ENCODE results near the gene CCNC. TPM values are rescaled to one million over a fixed set of nuclear protein-coding genes. Genes with fewer than 3 reads are reported as not detected.

CCNC gene
- polyA plus RNA-seq, 2 of the 4 experiments (the other 2 are of a cell fraction), result 43.6 to 60.3 TPM

- POLR2A ChIA-PET, result interaction anchor here (1.0 kb wide), 1 partner anchor 44 kb away, joined by 4 read pairs; the partner anchor contains the start of gene CCNC
- Histone ChIP-seq H3K4me2 (peak overlapping the region; percentile 78), H3K9me3 (no peaks in the 10 kb centered on the region), H3K27ac (peak overlapping the region; percentile 72 to 82; a peak in 4 of 6 replicates), H3K4me1 (no peaks in the 10 kb centered on the region), H3K4me3 (peak overlapping the region; percentile 57; the same call in 2 of the 3 replicates)
- FAIRE-seq (no peak), ATAC-seq (peak in 1 of 2 experiments; percentile 12; a peak in 2 of 6 replicates), DNase-seq (ENCODE audit: low read depth in 1 of 2, low spot score in 1 of 2) (no peak)
- CTCF ChIA-PET, result interaction anchor here (0.6 to 2.5 kb wide), 4 partner anchors 8 to 24 kb away, joined by 3 to 18 read pairs (median 7); no protein-coding TSS in a partner anchor
- 90% methylated on average over 46 of the region's 56 CpGs for WGBS (ENCODE audit: missing lambda C conversion rate)
- TF ChIP-seq HOXB5 (CRISPR knock-in tag; IDR thresholded peaks at IDR 0.05), result no peak
- no peak for TF ChIP-seq BHLHE40 (IDR thresholded peaks at IDR 0.05; ENCODE audit: low read depth, low read length)
- TF ChIP-seq NFE2L2 (conservative IDR thresholded peaks at IDR 0.05; ENCODE audit: low read length), result no peak
- TF ChIP-seq TFCP2L1 (CRISPR knock-in tag; IDR thresholded peaks at IDR 0.05), result no peak
- no peak for TF ChIP-seq MAX (IDR thresholded peaks at IDR 0.05)
- no peak for TF ChIP-seq RCOR1 (IDR thresholded peaks at IDR 0.05; ENCODE audit: low read depth, low read length)
- no peak for TF ChIP-seq TP53 (CRISPR knock-in tag; IDR thresholded peaks at IDR 0.05)
- no peak for TF ChIP-seq EHMT2 (IDR thresholded peaks at IDR 0.05; ENCODE audit: low read depth)
- no peak for TF ChIP-seq CBX2 (IDR thresholded peaks at IDR 0.05; ENCODE audit: borderline replicate concordance, low read depth)
- no peak for TF ChIP-seq JUNB (IDR thresholded peaks at IDR 0.05)
- TF ChIP-seq CBX8 (IDR thresholded peaks at IDR 0.05), result no peak
- TF ChIP-seq SMC3 (IDR thresholded peaks at IDR 0.05), result no peak
- no peak for TF ChIP-seq FOXS1 (CRISPR knock-in tag; IDR thresholded peaks at IDR 0.05)
These were observed 44.3 kb upstream of the CCNC start for GRCh38 chr6:99612551-99613408.

DNA sequence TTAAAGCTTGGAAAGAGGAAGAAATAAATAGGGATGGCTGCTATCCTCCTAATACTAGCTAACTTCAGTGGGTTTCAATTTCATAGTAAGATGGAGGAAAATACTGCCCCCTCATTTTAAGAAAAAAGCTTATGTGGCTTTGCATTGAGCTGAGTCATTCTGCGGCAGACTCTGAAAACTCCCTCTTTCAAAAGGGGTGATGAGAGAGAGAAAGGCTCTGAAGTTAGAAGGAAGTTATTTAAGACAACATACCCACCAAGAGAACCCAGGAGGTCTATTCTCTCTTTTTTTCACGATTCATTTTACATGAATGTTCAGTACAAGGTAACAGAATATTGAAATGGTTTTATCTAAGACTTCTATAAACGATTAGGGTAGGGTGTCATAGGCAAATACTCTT, 42.7 kb upstream of the CCNC start:
- no peak for ATAC-seq
- H3K9me3 ChIP-seq, result no peaks in the 10 kb centered on the region
- CTCF ChIA-PET, result interaction anchor here (0.9 to 1.4 kb wide), 3 partner anchors 10 to 143 kb away, joined by 3 read pairs; no protein-coding TSS in a partner anchor
- H3K4me3 ChIP-seq, result no peak overlapping the region
- TF ChIP-seq PBX3 (IDR thresholded peaks at IDR 0.05), result no peak
- TF ChIP-seq JUN (IDR thresholded peaks at IDR 0.05), result no peak
- no peak for TF ChIP-seq MAZ (IDR thresholded peaks at IDR 0.05; ENCODE audit: borderline replicate concordance, low read depth, low read length)
- no peak for TF ChIP-seq CTCF (IDR thresholded peaks at IDR 0.05)
- no peak for TF ChIP-seq HEYL (CRISPR knock-in tag; IDR thresholded peaks at IDR 0.05)
- no peak for TF ChIP-seq FOSL2 (IDR thresholded peaks at IDR 0.05)
- no peak for TF ChIP-seq FOSL2 (CRISPR knock-in tag; IDR thresholded peaks at IDR 0.05)
- TF ChIP-seq ZNF302 (CRISPR knock-in tag; IDR thresholded peaks at IDR 0.05), result no peak
- no peak for TF ChIP-seq NPAS2 (CRISPR knock-in tag; IDR thresholded peaks at IDR 0.05; ENCODE audit: borderline replicate concordance)
- TF ChIP-seq CHD4 (IDR thresholded peaks at IDR 0.05; ENCODE audit: borderline replicate concordance), result no peak
- TF ChIP-seq, protein P1, sequence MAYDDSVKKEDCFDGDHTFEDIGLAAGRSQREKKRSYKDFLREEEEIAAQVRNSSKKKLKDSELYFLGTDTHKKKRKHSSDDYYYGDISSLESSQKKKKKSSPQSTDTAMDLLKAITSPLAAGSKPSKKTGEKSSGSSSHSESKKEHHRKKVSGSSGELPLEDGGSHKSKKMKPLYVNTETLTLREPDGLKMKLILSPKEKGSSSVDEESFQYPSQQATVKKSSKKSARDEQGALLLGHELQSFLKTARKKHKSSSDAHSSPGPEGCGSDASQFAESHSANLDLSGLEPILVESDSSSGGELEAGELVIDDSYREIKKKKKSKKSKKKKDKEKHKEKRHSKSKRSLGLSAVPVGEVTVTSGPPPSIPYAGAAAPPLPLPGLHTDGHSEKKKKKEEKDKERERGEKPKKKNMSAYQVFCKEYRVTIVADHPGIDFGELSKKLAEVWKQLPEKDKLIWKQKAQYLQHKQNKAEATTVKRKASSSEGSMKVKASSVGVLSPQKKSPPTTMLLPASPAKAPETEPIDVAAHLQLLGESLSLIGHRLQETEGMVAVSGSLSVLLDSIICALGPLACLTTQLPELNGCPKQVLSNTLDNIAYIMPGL (CRISPR knock-in tag; IDR thresholded peaks at IDR 0.05; ENCODE audit: borderline replicate concordance), result no peak
- TF ChIP-seq HOXA7 (CRISPR knock-in tag; IDR thresholded peaks at IDR 0.05), result no peak
- TF ChIP-seq GATA3 (IDR thresholded peaks at IDR 0.05; ENCODE audit: borderline replicate concordance), result no peak
- TF ChIP-seq RNF2 (IDR thresholded peaks at IDR 0.05; ENCODE audit: borderline replicate concordance, low read depth), result no peak
- TF ChIP-seq, protein P2, sequence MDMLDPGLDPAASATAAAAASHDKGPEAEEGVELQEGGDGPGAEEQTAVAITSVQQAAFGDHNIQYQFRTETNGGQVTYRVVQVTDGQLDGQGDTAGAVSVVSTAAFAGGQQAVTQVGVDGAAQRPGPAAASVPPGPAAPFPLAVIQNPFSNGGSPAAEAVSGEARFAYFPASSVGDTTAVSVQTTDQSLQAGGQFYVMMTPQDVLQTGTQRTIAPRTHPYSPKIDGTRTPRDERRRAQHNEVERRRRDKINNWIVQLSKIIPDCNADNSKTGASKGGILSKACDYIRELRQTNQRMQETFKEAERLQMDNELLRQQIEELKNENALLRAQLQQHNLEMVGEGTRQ (IDR thresholded peaks at IDR 0.05), result no peak
- no peak for TF ChIP-seq E2F6 (IDR thresholded peaks at IDR 0.05; ENCODE audit: borderline replicate concordance, low read depth)
- no peak for TF ChIP-seq RCOR1 (IDR thresholded peaks at IDR 0.05; ENCODE audit: low read depth, low read length)
- no peak for FAIRE-seq
- WGBS (ENCODE audit: missing lambda C conversion rate), result 20% methylated on average over 3 of the region's 3 CpGs
- no peak overlapping the region for H3K4me2 ChIP-seq
- POLR2A ChIA-PET, result no interaction called here
- H3K27ac ChIP-seq, result no peak overlapping the region
- no peaks in the 10 kb centered on the region for H3K4me1 ChIP-seq
- DNase-seq (ENCODE audit: low read depth in 1 of 2, low spot score in 1 of 2), result no peak
